ENCODE data around the gene MAGEC3. TPM values are rescaled to one million over a fixed set of nuclear protein-coding genes. Genes with fewer than 3 reads are reported as not detected.

Gene MAGEC3, protein sequence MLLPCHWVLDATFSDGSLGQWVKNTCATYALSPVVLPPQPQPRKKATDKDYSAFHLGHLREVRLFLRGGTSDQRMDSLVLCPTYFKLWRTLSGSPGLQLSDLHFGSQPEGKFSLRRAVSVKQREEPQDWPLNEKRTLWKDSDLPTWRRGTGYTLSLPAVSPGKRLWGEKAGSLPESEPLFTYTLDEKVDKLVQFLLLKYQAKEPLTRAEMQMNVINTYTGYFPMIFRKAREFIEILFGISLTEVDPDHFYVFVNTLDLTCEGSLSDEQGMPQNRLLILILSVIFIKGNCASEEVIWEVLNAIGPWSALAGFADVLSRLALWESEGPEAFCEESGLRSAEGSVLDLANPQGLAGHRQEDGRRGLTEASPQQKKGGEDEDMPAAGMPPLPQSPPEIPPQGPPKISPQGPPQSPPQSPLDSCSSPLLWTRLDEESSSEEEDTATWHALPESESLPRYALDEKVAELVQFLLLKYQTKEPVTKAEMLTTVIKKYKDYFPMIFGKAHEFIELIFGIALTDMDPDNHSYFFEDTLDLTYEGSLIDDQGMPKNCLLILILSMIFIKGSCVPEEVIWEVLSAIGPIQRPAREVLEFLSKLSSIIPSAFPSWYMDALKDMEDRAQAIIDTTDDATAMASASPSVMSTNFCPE
- total RNA-seq (2014; rRNA removed; shearing (Covaris generic)): not detected in 2 replicates
- polyA plus RNA-seq (2016; fragmentation: Nextera tagmentation; extraction: Ambion mirVana): not detected in 2 replicates

DNA sequence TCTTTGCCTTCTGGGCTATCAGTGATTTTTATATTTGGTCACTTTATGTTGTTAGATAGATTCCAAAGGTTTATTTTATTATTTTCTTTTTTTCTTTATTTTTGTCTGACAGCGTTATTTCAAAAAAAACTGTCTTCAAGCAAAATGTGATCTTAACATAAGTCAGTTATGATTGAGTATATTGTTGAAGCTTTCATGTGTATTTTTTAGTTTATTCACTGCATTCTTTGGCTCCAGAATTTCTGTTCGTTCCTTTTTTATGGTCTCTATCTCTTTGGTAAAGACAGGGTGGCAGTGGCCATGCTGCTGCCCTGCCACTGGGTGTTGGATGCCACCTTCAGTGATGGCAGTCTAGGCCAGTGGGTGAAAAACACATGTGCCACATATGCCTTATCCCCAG is at the start of gene MAGEC3:
MAGEC3 (plus strand) TSS at position 301 of the 400 bp plus-strand sequence; CDS start at position 301, 0 bp downstream.
- Histone ChIP-seq H3K4me3 (no peak within 1 kb of the TSS), H3K79me2 (ENCODE audit: insufficient read depth) (no peaks in the 10 kb centered on the region), H2AFZ (no peak within 1 kb of the TSS), H3K9ac (no peak within 1 kb of the TSS), H3K9me2 (ENCODE audit: insufficient read depth) (no peaks in the 10 kb centered on the region), H3K4me2 (ENCODE audit: unreplicated experiment) (no peak within 1 kb of the TSS), H3K36me3 (ENCODE audit: low read depth) (no peaks in the 10 kb centered on the region), H3K9me3 (ENCODE audit: low read depth) (no peaks in the 10 kb centered on the region), H3K27me3 (replicated peaks; ENCODE audit: insufficient read depth) (no peaks in the 10 kb centered on the region), H3K27ac (no peak within 1 kb of the TSS), H3K4me1 (ENCODE audit: insufficient read depth) (no peaks in the 10 kb centered on the region), H3F3A (ENCODE audit: insufficient read depth) (no peaks in the 10 kb centered on the region), H4K20me1 (ENCODE audit: insufficient read depth) (no peaks in the 10 kb centered on the region)
- in situ Hi-C loops (cut with MboI): no loop called here
- DNase-seq: no peak
- WGBS, 2 experiments (ENCODE audit: low coverage in 1 of 2, low lambda C conversion rate in 2 of 2, missing lambda C conversion rate in 2 of 2): 16 to 43% methylated on average over 2 of the region's 2 CpGs
- TF ChIP-seq EZH2phosphoT487 (IDR thresholded peaks at IDR 0.05; ENCODE audit: insufficient read depth, low read depth) (no peak), EZH2 (IDR thresholded peaks at IDR 0.05; ENCODE audit: insufficient read depth, poor library complexity, severe bottlenecking) (no peak)

DNA sequence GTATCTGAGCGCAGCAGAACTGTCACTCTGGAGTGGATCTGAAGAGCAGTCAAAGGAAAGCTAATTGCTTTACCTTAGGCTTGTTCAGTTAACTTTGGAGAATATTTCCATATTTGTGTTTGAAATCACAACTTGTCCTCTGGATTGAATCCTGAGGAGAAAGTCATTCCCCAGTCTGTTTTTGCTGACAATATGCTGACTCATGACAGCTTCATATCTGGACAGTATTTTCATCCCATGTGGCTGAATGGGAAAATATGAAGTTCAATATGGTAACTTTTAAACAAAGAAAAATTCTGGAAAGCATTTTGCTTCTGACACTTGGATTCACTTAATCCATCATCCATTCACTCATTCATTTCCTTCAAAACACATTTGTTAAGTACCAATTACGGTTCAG is 46.3 kb upstream of the MAGEC3 start:
- in situ Hi-C loops (cut with MboI): no loop called here
- Histone ChIP-seq H3K9ac (no peak overlapping the region), H3K4me3 (no peak overlapping the region), H4K20me1 (ENCODE audit: insufficient read depth) (no peaks in the 10 kb centered on the region), H3K27me3 (replicated peaks; ENCODE audit: insufficient read depth) (no peaks in the 10 kb centered on the region), H3K36me3 (ENCODE audit: low read depth) (no peaks in the 10 kb centered on the region), H3K27ac (no peak overlapping the region), H3K4me1 (ENCODE audit: insufficient read depth) (no peaks in the 10 kb centered on the region), H2AFZ (no peak overlapping the region), H3K4me2 (ENCODE audit: unreplicated experiment) (no peak overlapping the region), H3F3A (ENCODE audit: insufficient read depth) (no peaks in the 10 kb centered on the region), H3K9me3 (ENCODE audit: low read depth) (no peaks in the 10 kb centered on the region), H3K79me2 (ENCODE audit: insufficient read depth) (no peaks in the 10 kb centered on the region), H3K9me2 (ENCODE audit: insufficient read depth) (no peaks in the 10 kb centered on the region)
- TF ChIP-seq EZH2phosphoT487 (IDR thresholded peaks at IDR 0.05; ENCODE audit: insufficient read depth, low read depth) (no peak), EZH2 (IDR thresholded peaks at IDR 0.05; ENCODE audit: insufficient read depth, poor library complexity, severe bottlenecking) (no peak)
- no peak for DNase-seq
- 2 to 17% methylated on average over 2 of the region's 2 CpGs for WGBS, 2 experiments (ENCODE audit: low coverage in 1 of 2, low lambda C conversion rate in 2 of 2, missing lambda C conversion rate in 2 of 2)

DNA sequence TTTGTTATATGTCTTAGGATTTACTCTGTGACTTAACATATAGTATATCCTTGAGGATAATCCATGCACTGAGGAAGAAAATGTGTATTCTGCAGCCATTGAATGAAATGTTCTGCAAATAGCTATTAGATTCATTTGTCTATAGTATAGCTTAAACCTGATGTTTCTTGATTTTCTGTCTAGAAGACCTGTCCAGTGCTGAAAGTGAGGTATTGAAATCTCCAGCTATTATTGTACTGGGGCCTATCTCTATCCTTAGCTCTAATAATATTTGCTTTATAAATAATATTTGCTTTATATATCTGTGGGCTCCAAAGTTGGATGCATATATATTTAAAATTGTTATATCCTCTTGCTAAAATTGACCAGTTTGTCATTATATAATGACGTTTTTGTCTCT is 26.7 kb upstream of the MAGEC3 start:
- Histone ChIP-seq H3F3A (ENCODE audit: insufficient read depth) (no peaks in the 10 kb centered on the region), H3K27me3 (replicated peaks; ENCODE audit: insufficient read depth) (no peaks in the 10 kb centered on the region), H3K36me3 (ENCODE audit: low read depth) (no peaks in the 10 kb centered on the region), H4K20me1 (ENCODE audit: insufficient read depth) (no peaks in the 10 kb centered on the region), H3K27ac (no peak overlapping the region), H3K4me2 (ENCODE audit: unreplicated experiment) (no peak overlapping the region), H3K4me1 (ENCODE audit: insufficient read depth) (no peaks in the 10 kb centered on the region), H3K9me3 (ENCODE audit: low read depth) (no peaks in the 10 kb centered on the region), H2AFZ (no peak overlapping the region), H3K79me2 (ENCODE audit: insufficient read depth) (no peaks in the 10 kb centered on the region), H3K4me3 (no peak overlapping the region), H3K9ac (no peak overlapping the region), H3K9me2 (ENCODE audit: insufficient read depth) (no peaks in the 10 kb centered on the region)
- DNase-seq: no peak
- in situ Hi-C loops (cut with MboI): no loop called here
- WGBS, 2 experiments (ENCODE audit: low coverage in 1 of 2, low lambda C conversion rate in 2 of 2, missing lambda C conversion rate in 2 of 2): 21 to 27% methylated on average over 1 of the region's 1 CpG
- TF ChIP-seq EZH2phosphoT487 (IDR thresholded peaks at IDR 0.05; ENCODE audit: insufficient read depth, low read depth) (no peak), EZH2 (IDR thresholded peaks at IDR 0.05; ENCODE audit: insufficient read depth, poor library complexity, severe bottlenecking) (no peak)

DNA sequence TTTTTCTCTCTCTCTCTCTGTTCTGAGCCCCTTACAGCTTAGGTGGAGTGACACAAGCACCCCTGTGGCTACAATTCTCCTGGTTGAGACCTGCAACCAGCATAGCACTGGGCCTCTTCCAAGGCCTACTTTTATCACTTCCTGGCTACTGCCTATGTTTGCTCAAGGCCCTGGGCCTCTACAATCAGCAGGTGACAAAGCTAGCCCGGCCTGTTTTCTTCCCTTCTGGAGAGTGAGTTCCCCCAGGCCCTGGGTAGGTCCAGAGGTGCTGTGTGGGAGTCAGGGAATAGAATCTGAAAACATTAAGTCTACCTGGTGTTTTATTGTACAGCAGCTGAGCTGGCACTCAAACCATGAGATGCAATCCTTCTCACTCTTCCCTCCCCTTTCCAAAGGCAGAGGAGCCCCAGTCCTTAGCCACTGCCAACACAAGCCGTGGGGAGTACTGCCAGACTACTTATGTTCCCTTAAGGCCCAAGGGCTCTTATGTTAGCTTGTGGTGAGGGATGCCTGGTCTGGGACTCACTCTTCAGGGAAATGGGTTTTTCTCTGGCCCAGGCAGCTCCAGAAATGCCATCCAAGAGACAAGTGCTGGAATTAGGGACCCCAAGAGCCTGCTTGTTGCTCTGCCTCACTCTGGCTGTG is 23.8 kb upstream of the MAGEC3 start:
- H3K4me2 ChIP-seq (ENCODE audit: unreplicated experiment): no peak overlapping the region
- H2AFZ ChIP-seq: no peak overlapping the region
- DNase-seq: no peak
- H3K9me3 ChIP-seq (ENCODE audit: low read depth): no peaks in the 10 kb centered on the region
- 0 to 5% methylated on average over 1 to 2 of the region's 2 CpGs for WGBS, 2 experiments (ENCODE audit: low coverage in 1 of 2, low lambda C conversion rate in 2 of 2, missing lambda C conversion rate in 2 of 2)
- in situ Hi-C loops (cut with MboI): no loop called here
- no peaks in the 10 kb centered on the region for H4K20me1 ChIP-seq (ENCODE audit: insufficient read depth)
- H3K4me3 ChIP-seq: no peak overlapping the region
- H3K27ac ChIP-seq: no peak overlapping the region
- no peaks in the 10 kb centered on the region for H3K27me3 ChIP-seq (replicated peaks; ENCODE audit: insufficient read depth)
- H3K79me2 ChIP-seq (ENCODE audit: insufficient read depth): no peaks in the 10 kb centered on the region
- H3K9me2 ChIP-seq (ENCODE audit: insufficient read depth): no peaks in the 10 kb centered on the region
- H3K9ac ChIP-seq: no peak overlapping the region
- TF ChIP-seq EZH2phosphoT487 (IDR thresholded peaks at IDR 0.05; ENCODE audit: insufficient read depth, low read depth) (no peak), EZH2 (IDR thresholded peaks at IDR 0.05; ENCODE audit: insufficient read depth, poor library complexity, severe bottlenecking) (no peak)
- H3F3A ChIP-seq (ENCODE audit: insufficient read depth): no peaks in the 10 kb centered on the region
- no peaks in the 10 kb centered on the region for H3K36me3 ChIP-seq (ENCODE audit: low read depth)
- H3K4me1 ChIP-seq (ENCODE audit: insufficient read depth): no peaks in the 10 kb centered on the region

All from GM23248 (cell line).